BE2C (cell line): ENCODE data around the gene MAN1A1.
A peak's percentile ranks its signal among the peaks of the same experiment; 100 is the strongest.

Experiments used
- DNase-seq: peaks from one replicate; pipeline ENCODE4 v3.0.0-alpha.2; 2020
- H3K27me3 ChIP-seq: fragments of 250-450 bp; sonication (Bioruptor Pico); 2 replicates; pipeline ENCODE4 v1.5.1; 2020; ENCODE audit warnings: mild to moderate bottlenecking
- H3K36me3 ChIP-seq: fragments of 250-450 bp; sonication (Bioruptor Pico); 2 replicates; pipeline ENCODE4 v1.5.1; 2020; ENCODE audit warnings: mild to moderate bottlenecking
- H3K4me1 ChIP-seq: fragments of 250-450 bp; sonication (Bioruptor Pico); 2 replicates; pipeline ENCODE4 v1.5.1; 2020
- H3K4me3 ChIP-seq: 2 replicates; pipeline ENCODE4 v1.5.1; 2011; ENCODE audit warnings: low read depth, low read length
- H3K9me3 ChIP-seq: fragments of 250-450 bp; sonication (Bioruptor Pico); 2 replicates; pipeline ENCODE4 v1.5.1; 2020
- CTCF ChIP-seq: IDR thresholded peaks from 2 replicates; pipeline ENCODE4 v1.5.1; 2012; ENCODE audit warnings: mild to moderate bottlenecking, low read depth, low read length

MAN1A1 gene

GRCh38 chr6:119343573-119344146 is 5.9 kb downstream of the MAN1A1 start:
- no peak for DNase-seq
- Histone ChIP-seq H3K9me3 (no peaks in the 10 kb centered on the region), H3K36me3 (peaks cover 42% of the 10 kb centered on the region), H3K27me3 (no peaks in the 10 kb centered on the region), H3K4me3 (peak overlapping the region; percentile 89), H3K4me1 (peaks cover 30% of the 10 kb centered on the region)
- no peak for TF ChIP-seq CTCF

GRCh38 chr6:119343167-119343566 is 6.4 kb downstream of the MAN1A1 start:
- DNase-seq: no peak
- H3K9me3 ChIP-seq: no peaks in the 10 kb centered on the region
- H3K4me1 ChIP-seq: peaks cover 30% of the 10 kb centered on the region
- no peaks in the 10 kb centered on the region for H3K27me3 ChIP-seq
- peaks cover 45% of the 10 kb centered on the region for H3K36me3 ChIP-seq
- H3K4me3 ChIP-seq: peak overlapping the region; percentile 89
- TF ChIP-seq CTCF: peak; percentile 47

- Histone ChIP-seq H3K36me3 (peaks cover 45% of the 10 kb centered on the region), H3K9me3 (no peaks in the 10 kb centered on the region), H3K4me1 (peaks cover 33% of the 10 kb centered on the region), H3K4me3 (peak overlapping the region; percentile 6; the same call in 1 of the 2 replicates), H3K27me3 (no peaks in the 10 kb centered on the region)
- no peak for DNase-seq
- no peak for TF ChIP-seq CTCF
Measured at GRCh38 chr6:119342430-119342829, 7.1 kb downstream of the MAN1A1 start.

- Histone ChIP-seq H3K36me3 (peaks cover 52% of the 10 kb centered on the region), H3K4me1 (peaks cover 35% of the 10 kb centered on the region), H3K27me3 (no peaks in the 10 kb centered on the region), H3K4me3 (peak overlapping the region; percentile 26), H3K9me3 (no peaks in the 10 kb centered on the region)
- no peak for TF ChIP-seq CTCF
- DNase-seq: peak; percentile 59
Measured at GRCh38 chr6:119340796-119341487, 8.6 kb downstream of the MAN1A1 start.

GRCh38 chr6:119339941-119340456 is 9.6 kb downstream of the MAN1A1 start:
- Histone ChIP-seq H3K9me3 (no peaks in the 10 kb centered on the region), H3K4me3 (no peak overlapping the region), H3K4me1 (peaks cover 39% of the 10 kb centered on the region), H3K36me3 (peaks cover 46% of the 10 kb centered on the region), H3K27me3 (no peaks in the 10 kb centered on the region)
- no peak for DNase-seq
- TF ChIP-seq CTCF: no peak

- H3K4me1 ChIP-seq: peaks cover 42% of the 10 kb centered on the region
- H3K27me3 ChIP-seq: no peaks in the 10 kb centered on the region
- no peak for TF ChIP-seq CTCF
- no peak overlapping the region for H3K4me3 ChIP-seq
- no peaks in the 10 kb centered on the region for H3K9me3 ChIP-seq
- peaks cover 52% of the 10 kb centered on the region for H3K36me3 ChIP-seq
- DNase-seq: no peak
Measured at GRCh38 chr6:119337762-119338161, 11.8 kb downstream of the MAN1A1 start.
